GM21723 (cell line): Measurements from ENCODE around the gene ATG10.
"Not testable (repeated sequence)": the region's sequence is repeated elsewhere in the genome, so short reads cannot be mapped to it uniquely, and the experiment has no call there.

Source experiments
- ATAC-seq: cut with Tn5 transposase; IDR thresholded peaks from one replicate; pipeline ENCODE4 v1.9.1; 2021; ENCODE audit warnings: mild to moderate bottlenecking, moderate library complexity; ENCODE audit not compliant: unreplicated experiment

Gene ATG10

DNA sequence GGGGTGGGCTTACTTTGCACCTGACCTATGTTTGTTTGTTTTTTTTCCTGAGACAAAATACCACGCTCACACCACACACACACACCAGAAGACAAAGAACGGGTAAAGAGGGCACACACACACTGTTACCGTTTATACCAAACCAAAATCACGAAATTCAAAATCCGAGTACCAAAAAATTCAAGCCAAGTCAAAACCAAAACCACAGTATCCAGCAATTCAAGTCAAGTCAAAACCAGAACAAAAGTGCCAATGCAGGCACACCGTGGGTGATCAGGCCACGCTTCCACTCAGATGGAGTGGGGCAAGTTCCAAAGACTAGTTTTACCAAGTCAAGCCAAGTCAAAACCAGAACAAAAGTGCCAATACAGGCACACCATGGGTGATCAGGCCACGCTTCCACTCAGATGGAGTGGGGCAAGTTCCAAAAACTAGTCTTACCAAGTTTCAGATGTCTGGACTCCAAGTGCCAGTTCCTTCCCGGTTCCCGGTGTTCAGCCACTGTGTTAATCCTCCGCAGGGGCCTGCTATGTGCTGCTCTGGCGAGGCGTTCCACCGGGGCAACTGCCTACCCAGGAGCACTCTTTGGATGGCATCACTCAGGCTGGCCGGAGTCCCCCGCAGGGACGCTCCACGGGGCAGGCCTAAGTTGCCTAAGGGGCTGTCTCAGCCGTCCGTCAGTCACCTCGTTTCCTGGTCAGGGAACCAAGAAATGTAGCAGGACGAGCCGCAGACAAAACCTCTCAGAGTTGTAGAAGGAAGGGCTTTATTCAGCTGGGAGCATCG is 300.9 kb downstream of the ATG10 start:
- not testable (repeated sequence) for ATAC-seq

DNA sequence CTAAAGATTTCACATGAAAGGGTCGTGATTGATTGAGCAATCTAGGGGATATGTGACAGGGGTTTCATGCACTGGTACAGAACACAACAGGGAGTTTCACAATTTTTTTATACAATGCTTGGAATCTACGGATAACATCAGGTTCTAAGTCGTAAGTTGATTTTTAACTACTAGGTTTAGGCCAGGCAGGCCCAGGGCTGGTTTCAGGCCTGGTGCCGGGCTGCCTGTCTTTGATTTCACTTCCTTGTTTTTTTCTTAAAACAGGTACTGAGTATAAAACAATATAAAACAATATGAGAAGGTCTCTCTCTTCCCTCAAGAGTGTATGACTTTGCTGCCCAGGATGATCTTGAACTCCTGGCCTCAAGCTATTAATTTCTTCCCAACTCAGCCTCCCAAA is 301.6 kb downstream of the ATG10 start:
- not testable (repeated sequence) for ATAC-seq

DNA sequence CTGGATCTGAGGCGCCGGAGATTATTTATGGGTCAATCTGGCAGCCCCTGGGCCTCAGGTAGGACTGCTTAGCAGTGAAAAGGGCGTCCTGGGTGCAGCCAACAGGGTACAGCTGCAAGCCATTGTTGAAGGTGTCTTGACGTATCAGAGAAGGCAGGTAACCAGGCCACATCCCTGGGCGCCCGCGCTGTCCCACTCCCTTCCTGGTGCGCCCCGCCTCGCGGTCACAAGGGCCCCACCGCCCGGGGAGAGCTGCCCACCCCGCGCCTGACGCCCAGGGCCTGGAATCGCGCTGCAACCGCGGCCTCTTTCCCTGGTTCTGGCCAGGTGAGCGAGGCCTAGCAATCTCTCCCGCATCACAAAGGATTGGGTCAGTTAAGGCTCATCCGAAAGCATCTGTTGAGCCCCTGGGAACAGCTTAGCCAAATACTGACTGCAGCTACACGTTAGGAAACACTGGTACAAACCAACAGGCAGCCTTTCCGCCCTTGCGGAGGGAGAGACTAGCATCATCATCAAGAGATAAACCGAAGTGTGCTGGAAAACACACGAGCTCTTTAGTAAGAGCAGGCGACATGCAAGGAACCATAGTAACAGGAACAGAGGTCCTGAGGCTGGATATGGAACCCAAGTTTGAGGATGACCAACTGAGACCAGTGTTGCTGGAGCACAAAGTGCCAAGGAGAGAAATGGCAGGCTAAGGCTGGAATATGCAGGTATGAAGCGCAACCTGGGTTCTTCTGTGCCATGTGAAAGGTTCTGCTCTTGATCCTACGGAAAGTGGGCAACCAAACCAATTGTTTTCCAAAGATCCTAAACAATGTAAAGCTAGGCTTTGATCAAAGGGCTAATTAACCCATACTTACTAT is 302.8 kb downstream of the ATG10 start:
- ATAC-seq: no peak

DNA sequence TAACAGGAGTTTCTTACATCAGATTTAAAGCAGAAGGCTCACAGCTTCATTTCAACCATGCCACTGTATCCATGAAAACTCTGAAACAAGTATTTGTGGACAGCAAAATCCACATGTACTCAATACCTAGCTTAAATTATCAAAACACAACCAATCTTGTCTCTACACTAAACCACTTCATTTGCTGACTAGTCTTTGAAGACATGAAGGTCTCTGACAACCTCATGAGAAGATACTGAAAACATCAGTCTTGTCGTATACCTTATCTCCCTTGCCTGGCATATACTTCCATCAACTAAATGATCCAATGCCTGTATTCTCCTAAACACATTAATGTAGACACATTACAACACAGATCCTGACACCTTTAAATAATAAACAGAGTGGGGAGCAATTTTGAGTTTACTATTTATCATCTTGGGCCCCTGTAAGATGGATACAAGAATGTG is 303.4 kb downstream of the ATG10 start:
- ATAC-seq: no peak

DNA sequence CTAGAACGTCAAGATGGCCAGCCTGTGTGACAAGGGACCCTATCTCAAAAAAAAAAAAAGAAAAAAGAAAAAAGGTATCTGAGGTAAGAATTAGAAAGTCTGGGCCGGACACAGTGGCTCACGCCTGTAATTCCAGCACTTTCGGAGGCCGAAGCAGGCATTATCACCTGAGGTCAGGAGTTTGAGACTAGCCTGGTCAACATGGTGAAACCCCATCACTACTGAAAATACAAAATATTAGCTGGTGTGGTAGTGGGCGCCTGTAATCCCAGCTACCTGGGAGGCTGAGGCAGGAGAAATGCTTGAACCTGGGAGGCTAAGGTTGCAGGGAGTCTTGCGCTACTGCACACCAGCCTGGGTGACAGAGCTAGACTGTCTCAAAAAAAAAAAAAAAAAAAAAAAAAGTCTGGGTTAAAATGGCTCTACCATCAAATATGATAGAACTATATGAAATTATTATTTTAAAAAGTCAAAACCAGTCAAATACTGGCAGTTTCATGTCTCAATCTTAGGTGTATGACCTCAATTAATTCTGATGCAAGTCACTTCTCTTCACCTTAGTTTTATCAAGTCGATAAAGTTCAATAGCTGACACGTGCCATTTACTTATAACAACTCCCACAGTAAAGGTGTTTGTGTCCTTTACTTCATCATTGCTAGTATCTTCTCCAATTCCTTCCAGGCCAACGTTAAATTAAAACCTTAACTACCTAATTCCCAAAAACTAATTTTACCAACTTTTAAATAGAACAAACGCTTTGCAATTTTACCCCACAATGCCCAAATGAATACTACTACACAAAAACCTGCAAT is 305.2 kb downstream of the ATG10 start:
- no peak for ATAC-seq

DNA sequence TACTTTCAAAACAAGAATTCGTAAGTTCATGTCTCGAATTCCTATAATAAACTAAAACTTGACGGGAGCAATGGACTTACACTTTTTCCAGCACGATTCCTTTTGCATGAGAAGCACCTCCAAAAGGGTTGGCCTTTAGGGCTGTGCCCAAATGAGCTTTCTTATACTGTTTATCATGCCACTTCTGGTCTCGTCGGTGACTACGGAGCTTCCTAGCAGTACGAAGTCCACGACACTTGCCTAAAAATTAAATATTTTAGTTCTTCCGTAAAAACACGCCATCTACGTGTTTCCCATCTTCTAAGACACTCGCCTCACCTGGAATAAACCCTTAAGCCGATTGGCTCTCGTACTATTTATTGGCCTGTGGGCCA is 305.8 kb downstream of the ATG10 start:
- ATAC-seq: peak; percentile 3

DNA sequence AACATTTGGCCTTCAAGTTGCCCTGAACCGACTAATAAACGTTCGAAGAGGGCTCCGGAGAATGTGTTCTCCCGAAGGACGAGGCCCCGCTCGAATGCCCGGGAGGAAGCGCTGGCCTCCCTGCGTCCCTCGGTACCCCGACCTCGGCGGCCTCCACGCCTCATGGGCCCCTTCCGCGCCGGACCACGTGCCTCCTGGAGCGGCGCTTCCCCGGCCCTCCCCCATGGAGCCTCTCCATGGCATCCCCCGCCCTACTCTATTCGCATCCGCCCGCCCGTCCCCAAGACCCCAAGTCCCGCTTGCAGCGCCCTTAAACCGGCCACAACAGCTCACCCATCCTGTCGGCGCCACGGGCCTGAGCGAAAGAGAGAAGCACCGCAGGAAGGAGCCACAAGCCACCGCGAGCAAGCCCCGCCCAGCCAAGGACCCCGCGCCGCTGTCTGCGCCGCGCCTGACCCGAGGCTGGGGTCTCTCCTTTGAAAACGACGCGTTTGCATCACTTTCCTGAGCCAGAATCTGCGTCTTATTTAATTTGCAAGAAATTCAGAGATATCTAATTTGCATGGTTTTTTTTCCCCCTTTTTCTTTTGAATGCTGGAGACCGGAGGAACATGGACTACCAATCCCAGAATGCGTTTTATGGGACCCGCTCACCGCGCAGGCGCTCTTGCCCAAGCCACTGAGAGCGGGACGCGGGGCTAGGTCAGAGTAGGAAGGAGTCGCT is 306.3 kb downstream of the ATG10 start, which contains the start of gene RPS23:
Gene RPS23 (minus strand): TSS at position 368 of the 724 bp plus-strand sequence. CDS start 31 bp downstream, at position 337.
- peak; percentile 96 for ATAC-seq

DNA sequence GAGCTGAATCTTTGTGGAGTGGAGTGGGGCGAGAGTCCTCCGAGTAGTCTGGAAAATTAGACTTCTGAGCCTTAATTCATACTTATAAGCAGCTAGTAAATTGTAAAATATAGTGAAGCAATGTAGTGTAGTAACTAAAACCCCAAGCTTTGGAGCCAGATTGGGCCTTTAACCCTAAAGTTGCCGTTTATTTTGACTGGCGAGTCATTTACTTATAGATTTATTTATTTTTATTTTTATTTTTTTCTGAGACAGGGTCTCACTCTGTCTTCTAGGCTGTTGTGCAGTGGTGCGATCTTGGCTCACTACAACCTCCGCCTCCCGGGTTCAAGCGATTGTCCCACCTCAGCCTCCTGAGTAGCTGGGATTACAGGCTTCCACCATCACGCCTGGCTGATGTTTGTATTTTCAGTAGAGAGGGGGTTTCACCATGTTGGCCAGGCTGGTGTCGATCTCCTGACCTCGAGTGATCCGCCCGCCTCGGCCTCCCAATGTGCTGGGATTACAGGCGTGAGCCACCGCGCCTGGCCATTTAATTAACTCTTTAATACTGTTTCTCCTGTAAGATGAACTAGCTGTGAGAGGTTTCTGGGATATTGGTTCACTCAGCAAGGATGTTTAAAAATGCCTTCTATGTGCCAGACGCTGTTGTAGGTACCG is 307.0 kb downstream of the ATG10 start:
- ATAC-seq: no peak

DNA sequence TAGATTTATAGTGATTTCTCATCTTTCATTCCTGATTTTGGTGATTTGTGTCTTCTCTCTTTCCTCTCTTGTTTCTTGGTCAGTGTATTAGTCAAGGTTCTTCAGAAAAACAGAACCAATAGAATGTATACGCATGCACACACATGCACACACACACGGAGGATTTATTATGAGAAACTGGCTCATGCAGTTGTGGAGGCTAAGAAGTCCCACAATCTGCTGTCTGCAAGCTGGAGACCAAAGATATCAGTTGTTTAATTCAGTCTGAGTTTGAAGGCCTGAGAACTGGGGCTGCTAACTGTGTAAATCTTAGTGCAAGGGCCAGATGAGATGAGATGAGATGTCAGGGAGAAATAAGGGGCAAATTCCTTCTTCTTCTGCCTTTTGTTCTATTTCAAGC is 312.1 kb downstream of the ATG10 start:
- ATAC-seq: no peak

DNA sequence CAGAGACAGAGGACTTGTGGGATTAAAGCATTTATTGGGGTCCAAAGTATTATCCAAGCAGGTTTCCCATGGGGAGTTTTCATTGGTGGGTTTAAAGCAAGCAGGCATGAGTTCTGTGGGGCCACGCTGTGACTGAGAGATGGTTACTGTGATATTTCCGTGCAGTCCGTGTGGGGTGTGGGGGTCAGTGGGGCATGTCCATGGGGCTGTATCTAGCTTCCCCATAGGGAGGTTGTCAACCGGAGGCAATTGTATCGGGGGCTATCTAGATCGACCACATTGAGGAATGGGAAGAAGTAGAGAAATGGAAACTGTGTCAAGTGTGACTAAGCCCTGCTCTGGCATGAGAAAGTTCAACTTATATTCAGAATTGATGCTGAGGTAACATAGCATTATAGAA is 313.4 kb downstream of the ATG10 start:
- ATAC-seq: no peak

DNA sequence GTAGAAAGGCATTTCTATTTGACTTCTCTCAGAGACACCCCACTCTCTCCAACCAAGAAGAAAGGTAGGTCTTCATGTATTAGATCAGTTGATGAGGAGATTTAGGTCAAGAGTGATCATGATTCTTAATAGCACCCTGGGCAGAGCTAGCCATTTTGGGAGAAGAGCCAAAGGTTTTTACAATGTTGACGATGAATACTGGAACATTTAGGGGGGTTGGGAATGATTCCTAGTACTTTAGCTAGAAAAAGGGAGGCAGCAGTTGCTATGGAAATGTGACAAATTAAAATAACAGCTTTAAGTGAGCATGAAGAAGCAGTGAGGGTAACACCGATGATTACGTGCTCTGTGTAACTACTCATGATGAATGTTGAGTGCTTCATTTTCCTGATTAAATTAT is 315.8 kb downstream of the ATG10 start:
- ATAC-seq: no peak

DNA sequence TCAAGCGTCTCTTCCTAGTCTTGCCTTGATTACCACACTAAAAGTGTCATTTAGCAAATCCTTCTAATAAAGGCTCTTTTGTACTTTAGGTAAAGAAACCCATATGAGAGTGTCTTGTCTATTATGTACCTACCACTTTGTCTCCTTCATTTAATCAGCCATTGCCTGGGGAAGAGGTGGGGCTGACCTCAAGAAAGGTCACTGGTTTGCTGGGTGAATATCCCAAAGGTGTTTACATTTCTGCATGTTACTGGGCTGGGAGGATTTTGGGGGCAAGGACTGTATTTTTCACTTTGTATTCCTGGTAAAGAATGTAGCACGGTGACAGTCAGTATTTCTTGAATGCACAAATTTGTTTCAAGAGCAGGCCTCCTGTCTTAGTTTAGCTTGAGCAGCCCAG is 318.2 kb downstream of the ATG10 start:
- ATAC-seq: no peak

DNA sequence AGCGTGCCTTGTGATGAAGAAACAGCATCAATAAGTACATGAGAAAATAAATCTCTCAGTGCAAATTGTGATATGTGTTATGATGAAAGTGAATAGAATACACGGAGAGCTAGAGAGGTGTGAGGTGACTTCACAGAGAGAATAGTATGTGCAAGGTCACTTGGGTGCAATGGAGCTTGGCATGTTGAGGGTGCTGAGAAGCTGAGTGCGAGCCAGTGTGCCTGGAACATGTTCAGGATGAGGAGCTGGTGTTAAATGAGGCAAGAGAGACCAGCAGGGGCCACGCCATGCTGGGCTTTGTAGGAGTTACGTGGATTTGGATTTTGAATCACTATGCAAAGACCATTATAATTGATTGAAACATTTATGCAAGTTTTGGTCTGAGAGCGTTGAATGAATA is 319.1 kb downstream of the ATG10 start:
- ATAC-seq: no peak

DNA sequence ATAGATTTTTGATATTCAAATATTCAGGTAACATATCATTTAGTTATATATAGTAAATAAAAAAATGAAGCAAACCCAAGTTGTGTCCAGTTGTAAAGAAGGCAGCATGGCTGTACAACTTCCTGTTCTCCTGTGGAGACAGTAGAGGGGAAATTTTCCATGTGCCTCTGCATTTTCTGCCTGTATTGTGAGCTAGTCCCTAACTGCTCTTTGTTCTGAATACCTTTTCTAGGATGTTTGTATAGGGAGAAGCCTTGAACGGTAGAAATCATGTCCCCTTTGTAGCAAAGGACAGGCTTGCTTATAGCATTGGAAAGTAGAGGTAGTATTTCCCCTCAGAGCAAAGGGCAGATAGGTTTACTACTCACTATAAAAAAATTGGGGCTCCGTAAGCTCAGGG is 319.6 kb downstream of the ATG10 start:
- no peak for ATAC-seq

DNA sequence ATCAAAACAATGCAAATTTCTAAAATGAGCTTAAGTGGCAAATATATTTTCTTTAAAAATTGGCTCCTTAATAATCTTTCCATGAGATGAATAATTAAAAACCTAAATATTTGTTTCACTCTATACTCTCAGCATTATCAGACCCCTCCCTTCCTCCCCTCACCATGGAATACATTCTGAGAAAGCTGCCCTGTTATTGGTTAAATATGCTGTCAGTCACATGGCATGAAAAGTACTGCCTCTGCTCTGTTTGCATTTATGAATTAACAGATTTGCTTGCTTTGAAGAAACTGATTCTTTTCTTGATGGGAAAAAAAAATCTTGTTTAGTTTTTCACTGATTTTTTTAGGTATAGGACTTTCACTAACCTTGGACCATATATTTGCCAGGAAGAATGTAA is 323.3 kb downstream of the ATG10 start:
- ATAC-seq: no peak

DNA sequence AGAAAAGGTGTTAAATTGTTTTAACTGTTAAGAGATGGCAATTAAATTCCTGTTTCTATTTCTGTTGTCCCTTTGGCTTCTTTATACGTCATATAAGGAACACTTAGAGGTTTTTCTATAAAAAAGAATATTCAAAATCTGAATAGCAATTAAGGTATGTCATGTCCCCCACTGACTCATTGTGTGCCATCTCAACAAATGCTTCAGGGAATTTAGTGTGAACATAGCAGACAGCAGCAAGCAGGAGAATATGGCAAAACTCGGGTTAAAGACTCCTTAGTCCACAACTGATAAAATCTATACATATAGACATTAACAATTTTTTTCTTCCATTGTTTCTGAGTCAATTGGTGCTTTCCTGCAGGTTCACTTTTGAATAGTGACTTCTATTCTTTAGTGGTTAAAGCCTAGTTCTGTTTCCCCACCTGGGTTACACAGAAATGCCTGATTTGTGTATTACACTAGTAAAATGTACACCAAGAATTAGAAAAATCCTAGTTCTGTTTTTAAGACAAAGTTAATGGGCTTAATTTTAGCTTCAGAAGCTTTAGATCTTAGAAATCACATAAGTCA is 324.2 kb downstream of the ATG10 start:
- no peak for ATAC-seq

DNA sequence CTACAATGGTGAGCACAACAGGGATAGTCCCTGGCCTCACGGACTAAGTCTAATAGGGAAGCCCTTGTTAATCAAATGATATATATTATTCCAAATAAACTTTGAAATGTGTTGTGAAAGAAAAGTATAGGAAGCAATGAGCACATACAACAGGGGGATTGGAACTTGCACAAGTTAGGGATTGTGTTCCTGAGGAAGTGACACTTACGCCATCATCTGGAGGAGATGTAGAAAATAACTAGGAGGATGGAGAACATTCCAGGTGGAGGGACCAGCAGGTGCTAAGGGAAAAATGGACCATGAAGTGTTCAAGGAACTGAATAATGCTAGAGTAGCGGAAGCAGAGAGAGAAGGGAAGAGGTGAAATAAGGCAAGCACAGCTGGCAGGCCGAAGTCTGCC is 325.1 kb downstream of the ATG10 start:
- ATAC-seq: no peak

DNA sequence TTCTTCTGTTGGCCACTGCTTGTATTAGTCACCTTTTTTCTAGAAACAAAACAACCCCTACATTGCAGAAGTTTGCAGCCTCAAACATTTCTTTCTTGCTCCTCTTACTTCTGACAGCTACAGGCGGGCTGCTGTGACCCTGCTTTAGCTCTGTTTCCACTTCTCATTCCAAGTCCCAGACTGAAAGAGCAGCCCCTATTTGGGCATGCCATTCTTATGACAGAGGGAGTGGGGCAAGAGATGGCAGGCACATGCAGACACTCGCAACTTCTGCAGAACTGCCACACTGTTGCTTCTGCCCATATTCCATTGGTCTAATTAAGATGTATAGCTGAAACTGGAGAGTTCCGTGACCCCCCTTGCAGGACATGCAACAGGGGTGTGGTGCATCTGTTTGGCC is 325.9 kb downstream of the ATG10 start:
- ATAC-seq: no peak

DNA sequence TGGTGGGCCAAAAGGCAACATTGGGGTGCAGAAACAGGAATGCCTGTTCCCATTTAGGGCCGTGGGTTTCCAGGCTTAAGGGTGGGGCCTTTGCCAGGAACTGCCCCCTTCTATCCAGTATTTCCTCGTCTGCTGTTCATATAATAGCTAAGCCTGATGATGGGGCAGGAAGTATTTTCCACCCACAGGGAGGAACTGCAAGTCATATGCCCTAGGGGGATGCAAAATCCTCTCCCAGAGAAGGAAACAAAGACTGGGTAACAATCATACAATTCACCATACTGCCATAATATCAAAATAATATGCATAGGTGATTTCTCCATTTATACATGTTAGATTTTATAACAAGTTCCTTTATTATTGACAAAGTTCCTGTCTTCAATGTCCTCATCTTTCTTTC is 326.8 kb downstream of the ATG10 start:
- ATAC-seq: no peak

DNA sequence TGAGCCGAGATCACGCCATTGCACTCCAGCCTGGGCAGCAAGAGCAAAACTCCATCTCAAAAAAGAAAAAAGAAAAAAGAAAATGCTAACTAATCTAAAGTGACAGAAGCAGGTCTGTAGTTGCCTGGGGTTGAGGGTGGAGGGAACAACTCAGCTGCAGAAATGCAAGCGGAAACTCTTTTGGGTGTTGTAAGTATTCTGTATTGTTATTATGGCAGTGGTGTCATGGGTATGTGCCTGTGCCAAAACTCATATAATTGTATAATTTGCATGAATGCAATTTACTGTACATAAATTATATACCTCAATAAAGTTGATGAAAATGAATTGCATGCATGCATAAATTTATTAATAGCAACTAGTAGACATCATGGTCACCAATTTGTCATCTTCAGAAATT is 329.4 kb downstream of the ATG10 start:
- no peak for ATAC-seq
